GM12878 (cell line): ENCODE measurements around the gene MTA3. TPM values are rescaled to one million over a fixed set of nuclear protein-coding genes. Genes with fewer than 3 reads are reported as not detected.

ENCODE experiments used
- ATAC-seq: fragments of 200-7000 bp; cut with Tn5 transposase; 3 replicates; pipeline ENCODE4 v1.9.1; 2020; ENCODE audit warnings: mild to moderate bottlenecking, moderate library complexity
- BruUV-seq: library from RNA; stranded (reverse); fragments of 400-500 nt; replicated peaks from 2 replicates; lab custom pipeline; 2021; lab: Mats Ljungman, UMichigan
- CTCF ChIA-PET: fragments of 300-600 bp; sonication (Branson Sonifier 250); formaldehyde crosslinking; extraction: SDS; loops from one replicate; lab custom pipeline; 2021; ENCODE audit warnings: inconsistent platforms; lab: Yijun Ruan, JAX
- POLR2A ChIA-PET: fragments of 350-600 bp; formaldehyde crosslinking; extraction: SDS; loops from one replicate; lab custom pipeline; 2021; ENCODE audit warnings: inconsistent platforms; lab: Charles Lee
- RAD21 ChIA-PET: fragments of 300-600 bp; sonication (Branson Sonifier 250); formaldehyde crosslinking; loops from one replicate; lab custom pipeline; 2023; ENCODE audit warnings: antibody characterized with exemption; ENCODE audit not compliant: unreplicated experiment; lab: Charles Lee
- SMC1A ChIA-PET: fragments of 300-600 bp; sonication (Branson Sonifier 250); formaldehyde crosslinking; loops from one replicate; lab custom pipeline; 2023; ENCODE audit not compliant: unreplicated experiment, uncharacterized antibody; lab: Charles Lee
- DNase-seq: peaks from one replicate; pipeline ENCODE4 v3.0.0-alpha.2; 2011; ENCODE audit warnings: low read depth, low spot score
- FAIRE-seq: peaks from 3 replicates; lab custom pipeline; 2011; peaks lifted over from hg19 to GRCh38; lab: Jason Lieb, UNC
- H2AFZ ChIP-seq: 2 replicates; pipeline ENCODE4 v1.6.0; 2011; ENCODE audit warnings: low read depth, low read length, control low read depth; ENCODE audit not compliant: control insufficient read depth
- H3K27ac ChIP-seq: 2 replicates; pipeline ENCODE4 v1.5.1; 2011; ENCODE audit warnings: control low read depth; ENCODE audit not compliant: control insufficient read depth, insufficient read depth
- H3K27me3 ChIP-seq, 2 experiments: replicated peaks in 1 of 2; 2 replicates each; pipeline versions ENCODE4 v1.6.0 to v1.6.1; 2011; ENCODE audit warnings: low read length in 1 of 2; ENCODE audit not compliant: control insufficient read depth in 2 of 2, insufficient read depth in 2 of 2
- H3K36me3 ChIP-seq, 2 experiments: 2 replicates each; pipeline ENCODE4 v1.5.1; 2011; ENCODE audit warnings: low read length in 1 of 2; ENCODE audit not compliant: control insufficient read depth in 2 of 2, insufficient read depth in 2 of 2
- H3K4me1 ChIP-seq: 2 replicates; pipeline ENCODE4 v1.6.1; 2011; ENCODE audit warnings: mild to moderate bottlenecking, low read length, moderate library complexity, mixed read lengths; ENCODE audit not compliant: control insufficient read depth, insufficient read depth
- H3K4me2 ChIP-seq: 2 replicates; pipeline ENCODE4 v1.6.0; 2011; ENCODE audit warnings: control low read depth; ENCODE audit not compliant: control insufficient read depth, insufficient read depth
- H3K4me3 ChIP-seq: fragments of 200-600 bp; sonication (generic); 2 replicates; pipeline ENCODE4 v1.5.1; 2016
- H3K79me2 ChIP-seq: 2 replicates; pipeline ENCODE4 v1.6.0; 2011; ENCODE audit warnings: low read length; ENCODE audit not compliant: control insufficient read depth, insufficient read depth
- H3K9ac ChIP-seq: 2 replicates; pipeline ENCODE4 v1.8.0; 2011; ENCODE audit warnings: low read length, control low read depth, mixed read lengths; ENCODE audit not compliant: control insufficient read depth, insufficient read depth
- H3K9me3 ChIP-seq: replicated peaks from 3 replicates; pipeline ENCODE4 v1.5.1; 2011; ENCODE audit warnings: mild to moderate bottlenecking, low read length; ENCODE audit not compliant: control insufficient read depth, insufficient read depth
- H4K20me1 ChIP-seq: 2 replicates; pipeline ENCODE4 v1.6.0; 2011; ENCODE audit not compliant: control insufficient read depth, insufficient read depth
- ASH2L ChIP-seq: fragments of 300-600, 200-600 bp; sonication (generic); IDR thresholded peaks from 2 replicates; pipeline ENCODE4 v1.6.1; 2017; ENCODE audit warnings: low read depth, mild to moderate bottlenecking, borderline replicate concordance
- E4F1 ChIP-seq: fragments of 450-650 bp; IDR thresholded peaks from 2 replicates; pipeline ENCODE4 v1.6.1; 2018; ENCODE audit warnings: borderline replicate concordance, mild to moderate bottlenecking; ENCODE audit not compliant: partially characterized antibody
- ETV6 ChIP-seq, 2 experiments: fragments of 450-650 bp in 1 of 2; IDR thresholded peaks in 1 of 2; conservative IDR thresholded peaks in 1 of 2; 2 replicates each; pipeline ENCODE4 v1.6.1; 2014; ENCODE audit warnings: antibody characterized with exemption in 1 of 2, borderline replicate concordance in 1 of 2, low read depth in 1 of 2, mild to moderate bottlenecking in 1 of 2, moderate library complexity in 1 of 2
- HDAC6 ChIP-seq: fragments of 200-600 bp; sonication (generic); IDR thresholded peaks from one replicate; pipeline ENCODE4 v1.8.0; 2017; ENCODE audit warnings: antibody characterized with exemption; ENCODE audit not compliant: unreplicated experiment
- JUNB ChIP-seq: IDR thresholded peaks from 2 replicates; pipeline ENCODE4 v1.6.1; 2016; ENCODE audit warnings: antibody characterized with exemption, mild to moderate bottlenecking
- MEF2A ChIP-seq: IDR thresholded peaks from 2 replicates; pipeline ENCODE4 v1.6.1; 2011; ENCODE audit warnings: low read depth, mild to moderate bottlenecking, low read length, moderate library complexity; ENCODE audit not compliant: insufficient read depth
- NRF1 ChIP-seq: conservative IDR thresholded peaks from 2 replicates; pipeline ENCODE4 v1.6.1; 2011; ENCODE audit warnings: mild to moderate bottlenecking, low read depth, low read length, improper control_type of control experiment
- POU2F2 ChIP-seq: IDR thresholded peaks from 3 replicates; pipeline ENCODE4 v1.6.1; 2011; ENCODE audit warnings: low read depth, mild to moderate bottlenecking, low read length, borderline replicate concordance
- SKIL ChIP-seq: fragments of 450-650 bp; IDR thresholded peaks from 2 replicates; pipeline ENCODE4 v1.6.1; 2017; ENCODE audit warnings: mild to moderate bottlenecking, low read depth, inconsistent platforms; ENCODE audit not compliant: poor library complexity, severe bottlenecking
- ZBTB40 ChIP-seq: fragments of 450-650 bp; IDR thresholded peaks from 2 replicates; pipeline ENCODE4 v1.6.1; 2016; ENCODE audit warnings: mild to moderate bottlenecking, moderate library complexity, borderline replicate concordance
- WGBS: methylation state at CpG from one replicate; pipeline ENCODE4 v1.1.6; 2016; ENCODE audit warnings: low lambda C conversion rate; ENCODE audit not compliant: insufficient replicate concordance, insufficient coverage; ENCODE audit errors: missing lambda C conversion rate; 5-methylcytosine and 5-hydroxymethylcytosine counted together
- in situ Hi-C: fragments of 300-500 bp; cut with MboI; formaldehyde crosslinking; loops from 9 replicates; pipeline ENCODE4 v1.14.3; 2018; ENCODE audit warnings: mixed read lengths
- intact Hi-C: fragments of 100-400 bp; cut with micrococcal nuclease; formaldehyde crosslinking; loops from one replicate; pipeline ENCODE4 v1.14.2; 2022; ENCODE audit not compliant: unreplicated experiment
- polyA plus RNA-seq, 11 experiments: library from polyadenylated mRNA; depleted of rRNA in 4 of 11; unstranded in 6 of 11; stranded (reverse) in 5 of 11; fragments of >200 nt; fragmentation: Nextera tagmentation in 4 of 11; fragmentation: Illumina TruSeq in 1 of 11; extraction: Ambion mirVana in 4 of 11; extraction: Trizol in 1 of 11; gene quantifications; 1 replicate in 1 of 11; 2 replicates in 10 of 11; pipeline versions ENCODE4 v1.2.1 to v1.2.3, GENCODE V29; 2011 to 2016; ENCODE audit warnings: inconsistent platforms in 2 of 11, missing spikeins in 2 of 11, low read depth in 1 of 11
- total RNA-seq, 4 experiments: library from RNA; depleted of rRNA in 3 of 4; stranded (reverse); fragments of >200 nt in 3 of 4; fragmentation: Illumina TruSeq in 1 of 4; extraction: Trizol in 1 of 4; gene quantifications; 2 replicates each; pipeline versions ENCODE4 v1.2.1 to v1.2.3, GENCODE V29; 2013 to 2021

The MTA3 gene
- total and polyA plus RNA-seq, 10 of the 15 experiments (the other 5 are each of a cell fraction or from before 2014, with no cell fraction given), result 17.6 to 45.5 (median 26.5) TPM

GRCh38 chr2:42639340-42640077, 71.1 kb downstream of the MTA3 start:
- H3K36me3 ChIP-seq, result peaks cover 0 to 4% of the 10 kb centered on the region in 2 experiments; a peak in 2 of 4 replicates
- H3K27ac ChIP-seq, result peak overlapping the region; percentile 43; the same call in 1 of the 2 replicates
- no peak for TF ChIP-seq NRF1
- TF ChIP-seq ETV6 (conservative IDR thresholded peaks at IDR 0.05 in 1 of 2, IDR thresholded peaks at IDR 0.05 in 1 of 2; ENCODE audit: borderline replicate concordance in 1 of 2, low read depth in 1 of 2), result no peak
- TF ChIP-seq MEF2A, result peak; percentile 89
- peak; percentile 35 for TF ChIP-seq JUNB
- TF ChIP-seq E4F1, result no peak
- no peak for TF ChIP-seq POU2F2
- TF ChIP-seq ASH2L, result no peak
- TF ChIP-seq HDAC6, result no peak
- TF ChIP-seq SKIL, result peak; percentile 40
- peak; percentile 27; the same call in 1 of the 2 replicates for TF ChIP-seq ZBTB40

More at GRCh38 chr2:42639340-42640077, 71.1 kb downstream of the MTA3 start:
- Histone ChIP-seq H4K20me1 (no peaks in the 10 kb centered on the region), H3K4me2 (peak overlapping the region; percentile 10; the same call in 1 of the 2 replicates), H3K9ac (no peak overlapping the region), H2AFZ (0 out of 2 replicates have a peak overlapping the region, but pooled peaks have one; percentile 18), H3K27me3 (no peaks in the 10 kb centered on the region), H3K9me3 (no peaks in the 10 kb centered on the region), H3K4me1 (peaks cover 4% of the 10 kb centered on the region), H3K4me3 (no peak overlapping the region), H3K79me2 (peaks cover 4% of the 10 kb centered on the region)
- ChIA-PET SMC1A (interaction anchor here (0.7 to 4.3 kb wide), 13 partner anchors 10 to 155 kb away, joined by 3 to 24 read pairs (median 4); no protein-coding TSS in a partner anchor), POLR2A (interaction anchor here (0.6 to 1.2 kb wide), 8 partner anchors 20 to 267 kb away, joined by 3 to 6 read pairs (median 4); no protein-coding TSS in a partner anchor), CTCF (interaction anchor here (0.6 to 2.7 kb wide), 10 partner anchors 22 to 292 kb away, joined by 3 to 22 read pairs (median 3); no protein-coding TSS in a partner anchor), RAD21 (interaction anchor here (1.0 to 2.6 kb wide), 10 partner anchors 21 to 157 kb away, joined by 3 to 21 read pairs (median 6); no protein-coding TSS in a partner anchor)
- ATAC-seq (peak; percentile 81), FAIRE-seq (peak; percentile 41), DNase-seq (no peak)
- BruUV-seq, result no TSS peak
- in situ Hi-C loops, result no loop called here
- 90% methylated on average over 5 of the region's 5 CpGs for WGBS
- intact Hi-C loops, result no loop called here
